Measurements from ENCODE around the gene CRIP3.

GRCh38 chr6:43293698-43294097 is 14.9 kb downstream of the CRIP3 start:
- TF ChIP-seq USF2 (IDR thresholded peaks at IDR 0.05; ENCODE audit: low read depth, low read length) (no peak), CTCF (conservative IDR thresholded peaks at IDR 0.05; ENCODE audit: low read depth, low read length) (no peak), POLR2A (IDR thresholded peaks at IDR 0.05; ENCODE audit: low read depth, low read length) (no peak), CEBPB (IDR thresholded peaks at IDR 0.05; ENCODE audit: low read depth, low read length) (no peak), MXI1 (IDR thresholded peaks at IDR 0.05; ENCODE audit: borderline replicate concordance, low read depth, low read length) (no peak), RCOR1 (IDR thresholded peaks at IDR 0.05; ENCODE audit: insufficient replicate concordance, low read length) (no peak), RFX5 (IDR thresholded peaks at IDR 0.05; ENCODE audit: low read depth, low read length) (no peak), ELK1 (IDR thresholded peaks at IDR 0.05; ENCODE audit: borderline replicate concordance, low read depth, low read length) (no peak), SMC3 (IDR thresholded peaks at IDR 0.05; ENCODE audit: low read depth, low read length) (no peak)

Data from IMR-90 (cell line).